ENCODE data around the gene RGS5. TPM values are rescaled to one million over a fixed set of nuclear protein-coding genes. Genes with fewer than 3 reads are reported as not detected.
"Not testable (repeated sequence)": the region's sequence is repeated elsewhere in the genome, so short reads cannot be mapped to it uniquely, and the experiment has no call there.

Gene RGS5
- total and polyA plus RNA-seq, 2 donors (not counting 1 experiment from before 2014, with no cell fraction given): 0.64 to 1.2 TPM

DNA sequence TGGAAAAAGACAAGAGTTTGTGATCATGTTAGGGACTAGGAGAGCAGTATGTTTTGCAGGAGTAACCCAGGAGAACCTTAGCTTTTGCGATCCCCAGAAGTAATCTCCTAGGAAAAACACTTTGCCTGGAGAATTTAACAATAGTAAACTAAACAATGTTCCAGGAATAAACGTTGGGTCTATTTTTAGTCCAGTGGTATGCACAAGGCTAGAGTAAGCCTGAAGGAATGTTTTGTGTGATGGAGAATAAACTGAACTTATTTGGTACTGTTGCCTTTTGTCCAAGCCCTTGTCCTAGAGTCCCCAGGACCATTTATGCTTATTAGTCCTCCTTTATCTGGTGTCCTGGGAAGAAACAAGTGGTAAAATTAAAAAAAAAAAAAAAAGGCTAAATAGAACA, 28.7 kb upstream of the RGS5 start:
- H3K27me3 Mint-ChIP-seq: peaks cover 4% of the 10 kb centered on the region
- intact Hi-C loops (cut with micrococcal nuclease): no loop called here
- no peaks in the 10 kb centered on the region for H4K20me1 ChIP-seq (ENCODE audit: control insufficient read depth, insufficient read depth, low read length, poor library complexity, severe bottlenecking)
- no peak overlapping the region for H3K4me3 Mint-ChIP-seq
- no peak overlapping the region for H3K4me3 ChIP-seq (ENCODE audit: control extremely low read depth in 1 of 5, extremely low read depth in 1 of 5, insufficient read depth in 1 of 5, low read depth in 2 of 5, low read length in 4 of 5)
- DNase-seq (no peak), ATAC-seq (ENCODE audit: low read depth) (no peak)
- H3K4me1 Mint-ChIP-seq: no peaks in the 10 kb centered on the region
- H3K27me3 ChIP-seq (replicated peaks in 1 of 4; ENCODE audit: control extremely low read depth in 1 of 4, control insufficient read depth in 3 of 4, insufficient read depth in 4 of 4, low read length in 3 of 4): no peaks in the 10 kb centered on the region
- TF ChIP-seq, protein P1, sequence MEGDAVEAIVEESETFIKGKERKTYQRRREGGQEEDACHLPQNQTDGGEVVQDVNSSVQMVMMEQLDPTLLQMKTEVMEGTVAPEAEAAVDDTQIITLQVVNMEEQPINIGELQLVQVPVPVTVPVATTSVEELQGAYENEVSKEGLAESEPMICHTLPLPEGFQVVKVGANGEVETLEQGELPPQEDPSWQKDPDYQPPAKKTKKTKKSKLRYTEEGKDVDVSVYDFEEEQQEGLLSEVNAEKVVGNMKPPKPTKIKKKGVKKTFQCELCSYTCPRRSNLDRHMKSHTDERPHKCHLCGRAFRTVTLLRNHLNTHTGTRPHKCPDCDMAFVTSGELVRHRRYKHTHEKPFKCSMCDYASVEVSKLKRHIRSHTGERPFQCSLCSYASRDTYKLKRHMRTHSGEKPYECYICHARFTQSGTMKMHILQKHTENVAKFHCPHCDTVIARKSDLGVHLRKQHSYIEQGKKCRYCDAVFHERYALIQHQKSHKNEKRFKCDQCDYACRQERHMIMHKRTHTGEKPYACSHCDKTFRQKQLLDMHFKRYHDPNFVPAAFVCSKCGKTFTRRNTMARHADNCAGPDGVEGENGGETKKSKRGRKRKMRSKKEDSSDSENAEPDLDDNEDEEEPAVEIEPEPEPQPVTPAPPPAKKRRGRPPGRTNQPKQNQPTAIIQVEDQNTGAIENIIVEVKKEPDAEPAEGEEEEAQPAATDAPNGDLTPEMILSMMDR (IDR thresholded peaks at IDR 0.05): no peak
- TF ChIP-seq EZH2 (IDR thresholded peaks at IDR 0.05; ENCODE audit: borderline replicate concordance, insufficient read depth, low read depth, low read length, poor library complexity, severe bottlenecking): no peak
- POLR2A ChIA-PET: no interaction called here
- H3K4me1 ChIP-seq (ENCODE audit: control insufficient read depth in 2 of 2, insufficient read depth in 2 of 2, low read length in 2 of 2): no peaks in the 10 kb centered on the region
- no peaks in the 10 kb centered on the region for H3K36me3 ChIP-seq (replicated peaks in 1 of 2; ENCODE audit: control extremely low read depth in 1 of 2, control insufficient read depth in 1 of 2, extremely low read depth in 1 of 2, insufficient read depth in 2 of 2, low read length in 1 of 2)
- H3K79me2 ChIP-seq (ENCODE audit: control insufficient read depth, insufficient read depth, low read length): no peaks in the 10 kb centered on the region
- WGBS (ENCODE audit: insufficient coverage): no CpG with 5 or more reads among the region's 2 CpGs
- no peaks in the 10 kb centered on the region for H3K9me3 Mint-ChIP-seq (ENCODE audit: insufficient read depth)
- H3K4me2 ChIP-seq (replicated peaks; ENCODE audit: low read depth, low read length, poor library complexity, severe bottlenecking): no peak overlapping the region
- CTCF ChIA-PET: no interaction called here
- H3K27ac Mint-ChIP-seq: no peak overlapping the region
- H3K27ac ChIP-seq (ENCODE audit: low read length in 2 of 2): no peak overlapping the region
- H3K9ac ChIP-seq (ENCODE audit: low read length): no peak overlapping the region
- H3K9me3 ChIP-seq (ENCODE audit: control extremely low read depth in 1 of 3, control insufficient read depth in 2 of 3, insufficient read depth in 1 of 3, low read length in 2 of 3): peaks cover 0 to 6% (median 0%) of the 10 kb centered on the region in 3 donors
- no peak overlapping the region for H2AFZ ChIP-seq (ENCODE audit: insufficient read depth, low read depth, low read length, poor library complexity, severe bottlenecking)

- H3K27ac Mint-ChIP-seq: no peak overlapping the region
- H3K36me3 ChIP-seq (replicated peaks in 1 of 2; ENCODE audit: control extremely low read depth in 1 of 2, control insufficient read depth in 1 of 2, extremely low read depth in 1 of 2, insufficient read depth in 2 of 2, low read length in 1 of 2): no peaks in the 10 kb centered on the region
- H3K9me3 Mint-ChIP-seq (ENCODE audit: insufficient read depth): no peaks in the 10 kb centered on the region
- no peaks in the 10 kb centered on the region for H3K4me1 ChIP-seq (ENCODE audit: control insufficient read depth in 2 of 2, insufficient read depth in 2 of 2, low read length in 2 of 2)
- ATAC-seq (ENCODE audit: low read depth) (no peak), DNase-seq (no peak)
- H3K27ac ChIP-seq (ENCODE audit: low read length in 2 of 2): no peak overlapping the region
- no peak overlapping the region for H3K4me3 Mint-ChIP-seq
- H4K20me1 ChIP-seq (ENCODE audit: control insufficient read depth, insufficient read depth, low read length, poor library complexity, severe bottlenecking): no peaks in the 10 kb centered on the region
- no peaks in the 10 kb centered on the region for H3K79me2 ChIP-seq (ENCODE audit: control insufficient read depth, insufficient read depth, low read length)
- intact Hi-C loops (cut with micrococcal nuclease): no loop called here
- H3K9me3 ChIP-seq (ENCODE audit: control extremely low read depth in 1 of 3, control insufficient read depth in 2 of 3, insufficient read depth in 1 of 3, low read length in 2 of 3): peaks cover 0 to 6% (median 0%) of the 10 kb centered on the region in 3 donors
- H3K4me2 ChIP-seq (replicated peaks; ENCODE audit: low read depth, low read length, poor library complexity, severe bottlenecking): no peak overlapping the region
- H3K4me3 ChIP-seq (ENCODE audit: control extremely low read depth in 1 of 5, extremely low read depth in 1 of 5, insufficient read depth in 1 of 5, low read depth in 2 of 5, low read length in 4 of 5): no peak overlapping the region
- TF ChIP-seq, protein P1 (IDR thresholded peaks at IDR 0.05): no peak
- no peak for TF ChIP-seq EZH2 (IDR thresholded peaks at IDR 0.05; ENCODE audit: borderline replicate concordance, insufficient read depth, low read depth, low read length, poor library complexity, severe bottlenecking)
- CTCF ChIA-PET: no interaction called here
- no peak overlapping the region for H2AFZ ChIP-seq (ENCODE audit: insufficient read depth, low read depth, low read length, poor library complexity, severe bottlenecking)
- POLR2A ChIA-PET: no interaction called here
- peaks cover 4% of the 10 kb centered on the region for H3K27me3 Mint-ChIP-seq
- no peaks in the 10 kb centered on the region for H3K27me3 ChIP-seq (replicated peaks in 1 of 4; ENCODE audit: control extremely low read depth in 1 of 4, control insufficient read depth in 3 of 4, insufficient read depth in 4 of 4, low read length in 3 of 4)
- H3K9ac ChIP-seq (ENCODE audit: low read length): no peak overlapping the region
- WGBS (ENCODE audit: insufficient coverage): no CpG with 5 or more reads among the region's 3 CpGs
- H3K4me1 Mint-ChIP-seq: no peaks in the 10 kb centered on the region
Measured at GRCh38 chr1:163230827-163231226, 28.1 kb upstream of the RGS5 start.

- CTCF ChIA-PET; H3K4me3 ChIP-seq (ENCODE audit: control extremely low read depth in 1 of 5, extremely low read depth in 1 of 5, insufficient read depth in 1 of 5, low read depth in 2 of 5, low read length in 4 of 5); H3K27me3 ChIP-seq (replicated peaks in 1 of 4; ENCODE audit: control extremely low read depth in 1 of 4, control insufficient read depth in 3 of 4, insufficient read depth in 4 of 4, low read length in 3 of 4); H3K36me3 ChIP-seq (replicated peaks in 1 of 2; ENCODE audit: control extremely low read depth in 1 of 2, control insufficient read depth in 1 of 2, extremely low read depth in 1 of 2, insufficient read depth in 2 of 2, low read length in 1 of 2); H3K79me2 ChIP-seq (ENCODE audit: control insufficient read depth, insufficient read depth, low read length); H3K4me1 ChIP-seq (ENCODE audit: control insufficient read depth in 2 of 2, insufficient read depth in 2 of 2, low read length in 2 of 2); ATAC-seq (ENCODE audit: low read depth); H3K27ac ChIP-seq (ENCODE audit: low read length in 2 of 2); DNase-seq; intact Hi-C loops (cut with micrococcal nuclease); H3K9me3 Mint-ChIP-seq (ENCODE audit: insufficient read depth); H3K9me3 ChIP-seq (ENCODE audit: control extremely low read depth in 1 of 3, control insufficient read depth in 2 of 3, insufficient read depth in 1 of 3, low read length in 2 of 3); H3K9ac ChIP-seq (ENCODE audit: low read length); H3K27me3 Mint-ChIP-seq; H2AFZ ChIP-seq (ENCODE audit: insufficient read depth, low read depth, low read length, poor library complexity, severe bottlenecking); POLR2A ChIA-PET; H3K4me2 ChIP-seq (replicated peaks; ENCODE audit: low read depth, low read length, poor library complexity, severe bottlenecking); H3K27ac Mint-ChIP-seq; H4K20me1 ChIP-seq (ENCODE audit: control insufficient read depth, insufficient read depth, low read length, poor library complexity, severe bottlenecking); H3K4me1 Mint-ChIP-seq; H3K4me3 Mint-ChIP-seq: not testable (repeated sequence)
- 100% methylated on average over 1 of the region's 3 CpGs for WGBS (ENCODE audit: insufficient coverage)
Measured at GRCh38 chr1:163228271-163228670, 25.6 kb upstream of the RGS5 start.

Measured in B cell (primary cell).